ENCODE data around the gene CARMIL3. TPM values are rescaled to one million over a fixed set of nuclear protein-coding genes. Genes with fewer than 3 reads are reported as not detected.

CARMIL3 gene
- total RNA-seq, 1 donor from 2014 or later = not detected

DNA sequence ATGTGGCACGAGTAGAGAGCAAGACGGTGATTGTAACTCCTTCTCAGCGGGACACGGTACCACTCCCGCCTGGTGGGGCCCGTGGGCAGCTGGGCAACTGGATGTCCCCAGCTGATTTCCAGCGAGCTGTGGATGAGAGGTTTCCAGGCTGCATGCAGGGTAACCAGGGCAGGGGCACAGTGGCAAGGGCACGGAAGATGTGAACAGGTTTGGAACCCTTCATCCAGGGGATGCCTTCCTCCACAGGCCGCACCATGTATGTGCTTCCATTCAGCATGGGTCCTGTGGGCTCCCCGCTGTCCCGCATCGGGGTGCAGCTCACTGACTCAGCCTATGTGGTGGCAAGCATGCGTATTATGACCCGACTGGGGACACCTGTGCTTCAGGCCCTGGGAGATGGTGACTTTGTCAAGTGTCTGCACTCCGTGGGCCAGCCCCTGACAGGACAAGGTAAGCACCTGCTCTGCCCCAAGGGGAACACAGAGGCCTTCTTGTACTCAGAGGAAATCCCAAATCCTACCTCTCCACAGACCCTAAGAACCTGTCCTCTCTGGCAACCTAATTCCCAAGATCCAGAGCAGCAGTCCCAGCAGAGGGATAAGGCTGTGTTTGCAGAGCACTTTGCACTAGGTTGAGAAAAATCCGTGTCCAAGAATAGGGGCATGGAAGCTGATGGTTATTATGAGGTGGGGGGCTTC is 46.6 kb downstream of the CARMIL3 start:
- TF ChIP-seq, protein P1, sequence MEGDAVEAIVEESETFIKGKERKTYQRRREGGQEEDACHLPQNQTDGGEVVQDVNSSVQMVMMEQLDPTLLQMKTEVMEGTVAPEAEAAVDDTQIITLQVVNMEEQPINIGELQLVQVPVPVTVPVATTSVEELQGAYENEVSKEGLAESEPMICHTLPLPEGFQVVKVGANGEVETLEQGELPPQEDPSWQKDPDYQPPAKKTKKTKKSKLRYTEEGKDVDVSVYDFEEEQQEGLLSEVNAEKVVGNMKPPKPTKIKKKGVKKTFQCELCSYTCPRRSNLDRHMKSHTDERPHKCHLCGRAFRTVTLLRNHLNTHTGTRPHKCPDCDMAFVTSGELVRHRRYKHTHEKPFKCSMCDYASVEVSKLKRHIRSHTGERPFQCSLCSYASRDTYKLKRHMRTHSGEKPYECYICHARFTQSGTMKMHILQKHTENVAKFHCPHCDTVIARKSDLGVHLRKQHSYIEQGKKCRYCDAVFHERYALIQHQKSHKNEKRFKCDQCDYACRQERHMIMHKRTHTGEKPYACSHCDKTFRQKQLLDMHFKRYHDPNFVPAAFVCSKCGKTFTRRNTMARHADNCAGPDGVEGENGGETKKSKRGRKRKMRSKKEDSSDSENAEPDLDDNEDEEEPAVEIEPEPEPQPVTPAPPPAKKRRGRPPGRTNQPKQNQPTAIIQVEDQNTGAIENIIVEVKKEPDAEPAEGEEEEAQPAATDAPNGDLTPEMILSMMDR (IDR thresholded peaks at IDR 0.05; ENCODE audit: insufficient read depth, low read length, severe bottlenecking) = no peak
- peaks cover 57% of the 10 kb centered on the region for H3K36me3 ChIP-seq (ENCODE audit: control insufficient read depth, insufficient read depth, low read length)
- no peaks in the 10 kb centered on the region for H3K27me3 ChIP-seq (ENCODE audit: control insufficient read depth, insufficient read depth, low read length)
- no peak for FAIRE-seq
- no peak overlapping the region for H3K4me3 ChIP-seq (ENCODE audit: low read depth, low read length)
- DNase-seq (ENCODE audit: low read depth) = no peak

DNA sequence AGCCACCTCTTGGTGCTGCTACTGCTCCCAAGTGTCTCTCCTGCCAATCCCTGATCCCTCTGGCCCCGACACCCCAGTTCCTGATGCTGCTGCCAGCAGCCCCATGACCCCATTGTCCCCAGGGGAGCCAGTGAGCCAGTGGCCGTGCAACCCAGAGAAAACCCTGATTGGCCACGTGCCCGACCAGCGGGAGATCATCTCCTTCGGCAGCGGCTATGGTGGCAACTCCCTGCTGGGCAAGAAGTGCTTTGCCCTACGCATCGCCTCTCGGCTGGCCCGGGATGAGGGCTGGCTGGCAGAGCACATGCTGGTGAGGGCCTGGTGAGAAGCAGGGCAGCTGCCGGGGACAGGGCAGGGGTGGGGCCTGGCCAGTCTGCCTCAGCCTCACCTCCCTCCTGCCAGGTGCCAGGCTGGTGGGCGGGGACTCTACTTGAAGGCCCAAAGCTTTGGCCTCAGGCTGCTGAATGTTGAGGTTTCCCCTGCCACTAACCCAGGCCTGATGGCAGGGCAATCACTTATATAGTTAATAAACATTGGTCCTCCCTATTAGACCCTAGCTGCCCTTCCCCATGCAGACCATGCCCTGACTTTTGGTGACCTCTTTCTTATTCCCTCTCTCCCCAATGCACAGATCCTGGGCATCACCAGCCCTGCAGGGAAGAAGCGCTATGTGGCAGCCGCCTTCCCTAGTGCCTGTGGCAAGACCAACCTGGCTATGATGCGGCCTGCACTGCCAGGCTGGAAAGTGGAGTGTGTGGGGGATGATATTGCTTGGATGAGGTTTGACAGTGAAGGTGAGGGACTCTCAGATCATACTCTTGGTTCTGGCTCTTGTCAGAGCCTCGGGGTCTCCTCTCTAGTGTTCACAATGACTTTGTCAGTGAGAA is 47.4 kb downstream of the CARMIL3 start:
- Histone ChIP-seq H3K27me3 (ENCODE audit: control insufficient read depth, insufficient read depth, low read length) (no peaks in the 10 kb centered on the region), H3K36me3 (ENCODE audit: control insufficient read depth, insufficient read depth, low read length) (peaks cover 61% of the 10 kb centered on the region), H3K4me3 (ENCODE audit: low read depth, low read length) (no peak overlapping the region)
- FAIRE-seq (no peak), DNase-seq (ENCODE audit: low read depth) (no peak)
- TF ChIP-seq, protein P1 (IDR thresholded peaks at IDR 0.05; ENCODE audit: insufficient read depth, low read length, severe bottlenecking) = no peak

DNA sequence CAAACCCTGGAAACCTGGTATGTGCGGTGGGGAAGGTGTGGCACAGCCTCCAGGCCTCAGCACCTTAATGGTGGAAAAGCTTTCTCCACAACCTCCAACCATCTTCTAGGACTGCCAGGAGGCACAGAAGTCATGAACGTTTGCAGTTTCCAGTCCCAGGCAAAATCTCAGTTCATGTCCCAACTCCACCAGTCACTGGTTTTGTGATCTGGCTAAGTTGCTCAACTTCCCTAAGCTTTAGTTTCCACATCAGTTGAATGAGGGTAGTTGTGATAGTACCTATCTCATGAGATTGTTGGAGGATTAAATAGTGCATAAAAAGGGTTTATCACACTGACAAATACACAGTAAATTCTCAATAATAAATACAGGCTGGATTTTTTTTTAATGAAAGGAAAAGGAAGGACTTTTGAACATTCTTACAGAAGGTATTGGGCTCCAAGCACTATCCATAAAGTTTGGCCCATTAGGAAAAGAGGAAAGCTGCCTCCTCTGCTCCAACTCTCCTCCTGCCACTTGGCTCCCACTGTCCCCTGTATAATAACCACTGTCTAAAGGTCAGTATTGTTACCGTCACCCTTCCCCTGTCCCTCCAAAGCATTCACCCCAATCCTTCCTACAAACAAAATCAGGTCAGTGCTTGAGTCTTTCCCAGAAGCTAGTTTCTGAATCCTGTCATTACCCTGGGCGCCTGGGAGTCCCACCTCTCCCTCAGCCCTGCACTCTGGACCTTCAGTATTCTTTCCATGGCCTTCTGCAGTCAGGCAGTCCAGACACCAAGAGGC is 48.6 kb downstream of the CARMIL3 start:
- TF ChIP-seq, protein P1 (IDR thresholded peaks at IDR 0.05; ENCODE audit: insufficient read depth, low read length, severe bottlenecking) = no peak
- FAIRE-seq (no peak), DNase-seq (ENCODE audit: low read depth) (no peak)
- Histone ChIP-seq H3K27me3 (ENCODE audit: control insufficient read depth, insufficient read depth, low read length) (no peaks in the 10 kb centered on the region), H3K4me3 (ENCODE audit: low read depth, low read length) (no peak overlapping the region), H3K36me3 (ENCODE audit: control insufficient read depth, insufficient read depth, low read length) (peaks cover 59% of the 10 kb centered on the region)

DNA sequence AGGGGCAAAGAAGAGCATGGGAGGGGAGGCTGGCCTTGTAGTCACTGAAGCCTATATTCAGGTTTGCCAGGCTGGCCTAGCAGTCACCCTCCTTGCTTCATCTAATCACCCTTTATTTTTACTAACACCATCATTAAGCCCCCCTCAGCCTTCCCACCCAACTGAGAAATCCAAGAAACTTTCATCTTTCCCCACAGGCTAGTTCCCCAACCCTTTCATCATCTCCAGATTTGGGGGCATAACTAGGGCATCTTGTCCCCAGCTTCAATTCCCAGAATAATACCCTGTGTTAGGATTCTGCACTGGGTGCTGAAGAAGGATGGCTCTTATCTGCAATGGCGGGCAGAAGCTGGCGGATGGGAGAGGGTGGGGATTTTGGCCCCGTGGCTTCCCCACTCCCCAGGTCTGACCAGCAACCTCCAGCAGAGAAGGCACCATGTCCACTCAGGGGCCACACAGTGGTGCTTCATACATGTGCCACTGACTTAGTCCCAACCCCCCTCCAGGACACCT is 49.2 kb downstream of the CARMIL3 start:
- Histone ChIP-seq H3K4me3 (ENCODE audit: low read depth, low read length) (no peak overlapping the region), H3K27me3 (ENCODE audit: control insufficient read depth, insufficient read depth, low read length) (no peaks in the 10 kb centered on the region), H3K36me3 (ENCODE audit: control insufficient read depth, insufficient read depth, low read length) (peaks cover 54% of the 10 kb centered on the region)
- DNase-seq (ENCODE audit: low read depth) = no peak
- TF ChIP-seq, protein P1 (IDR thresholded peaks at IDR 0.05; ENCODE audit: insufficient read depth, low read length, severe bottlenecking) = no peak
- FAIRE-seq = no peak

DNA sequence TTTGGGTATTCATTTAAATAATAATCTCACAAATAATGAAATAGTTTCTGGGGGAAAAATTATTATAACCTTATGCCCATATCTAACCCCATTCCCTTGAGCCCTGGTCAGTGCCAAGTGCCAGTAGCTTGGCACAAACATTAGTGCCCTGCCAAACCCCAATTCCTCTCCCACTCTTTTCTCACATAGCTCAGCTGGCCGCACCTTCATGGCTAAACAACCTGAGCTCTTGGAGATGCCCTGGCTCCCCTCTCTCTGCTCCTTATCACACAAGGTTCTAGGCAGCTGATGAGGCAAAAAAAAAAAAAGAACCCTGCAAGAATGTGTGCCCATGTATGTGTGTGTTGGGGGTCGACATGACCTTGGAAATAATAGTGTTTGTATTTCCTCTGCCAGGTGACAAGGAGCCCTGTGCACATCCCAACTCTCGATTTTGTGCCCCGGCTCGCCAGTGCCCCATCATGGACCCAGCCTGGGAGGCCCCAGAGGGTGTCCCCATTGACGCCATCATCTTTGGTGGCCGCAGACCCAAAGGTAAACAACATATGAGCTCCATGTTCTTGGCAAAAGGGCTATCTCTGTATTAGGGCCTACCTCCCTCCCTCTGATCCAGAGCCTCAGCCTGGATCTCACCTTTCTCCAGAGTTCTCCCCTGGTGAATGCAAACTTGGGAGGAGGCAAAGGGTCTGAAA is 50.7 kb downstream of the CARMIL3 start:
- H3K4me3 ChIP-seq (ENCODE audit: low read depth, low read length) = no peak overlapping the region
- FAIRE-seq = no peak

More for the DNA sequence above, 50.7 kb downstream of the CARMIL3 start:
- Histone ChIP-seq H3K27me3 (ENCODE audit: control insufficient read depth, insufficient read depth, low read length) (no peaks in the 10 kb centered on the region), H3K36me3 (ENCODE audit: control insufficient read depth, insufficient read depth, low read length) (peaks cover 47% of the 10 kb centered on the region)
- TF ChIP-seq, protein P1 (IDR thresholded peaks at IDR 0.05; ENCODE audit: insufficient read depth, low read length, severe bottlenecking) = no peak
- no peak for DNase-seq (ENCODE audit: low read depth)

All from bronchial epithelial cell (primary cell).